HG03575 (cell line): ENCODE results near the gene RALGAPA2.
"Not testable (repeated sequence)": the region's sequence is repeated elsewhere in the genome, so short reads cannot be mapped to it uniquely, and the experiment has no call there.

Experiments used
- ATAC-seq: cut with Tn5 transposase; IDR thresholded peaks from one replicate; pipeline ENCODE4 v1.9.1; 2021; ENCODE audit not compliant: unreplicated experiment, insufficient number of reproducible peaks, low FRiP score; ENCODE audit errors: extremely low read depth

Gene RALGAPA2

GRCh38 chr20:20555838-20556237 lies 156.6 kb downstream of the RALGAPA2 start:
- no peak for ATAC-seq

GRCh38 chr20:20554951-20555350 lies 157.5 kb downstream of the RALGAPA2 start:
- ATAC-seq, result no peak

GRCh38 chr20:20553541-20553940 lies 158.9 kb downstream of the RALGAPA2 start:
- no peak for ATAC-seq

DNA sequence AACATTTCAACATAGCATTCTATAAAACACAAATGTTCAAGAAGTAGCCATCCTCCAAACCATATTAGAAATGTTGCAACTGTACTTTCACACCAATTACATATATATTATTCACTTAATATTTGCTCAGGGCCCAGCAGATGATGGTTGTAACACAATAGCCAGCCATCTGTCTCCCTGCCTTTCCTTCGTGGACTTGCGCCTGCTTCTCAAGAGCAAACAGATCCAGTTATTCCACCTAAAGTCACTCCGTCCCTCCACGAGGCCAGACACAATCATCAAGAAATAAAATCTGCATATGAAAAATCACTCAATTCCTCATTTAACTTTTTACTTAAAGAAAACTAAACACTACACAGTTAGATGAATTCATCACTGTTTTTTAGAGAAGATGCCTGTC lies 160.4 kb downstream of the RALGAPA2 start:
- ATAC-seq, result no peak

DNA sequence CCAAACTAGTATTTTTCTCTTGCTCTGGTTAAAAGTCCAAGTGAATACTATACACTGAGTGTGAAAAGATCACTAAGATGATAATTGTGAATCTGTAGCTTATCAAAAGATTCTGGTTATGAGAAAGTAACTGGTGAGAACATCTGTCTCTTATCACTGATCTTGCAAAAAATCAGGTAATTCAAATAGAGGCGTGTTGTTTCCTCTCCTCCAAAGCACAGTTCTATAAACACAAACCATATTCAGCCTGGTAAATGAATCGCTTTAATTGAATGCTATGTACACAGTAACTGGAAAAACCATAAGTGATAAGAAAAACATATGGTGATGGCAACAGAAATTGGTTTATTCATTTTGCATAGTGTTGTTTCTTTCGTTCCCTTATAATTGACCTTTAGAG lies 161.0 kb downstream of the RALGAPA2 start:
- ATAC-seq, result no peak

GRCh38 chr20:20549704-20550103 lies 162.7 kb downstream of the RALGAPA2 start:
- no peak for ATAC-seq

DNA sequence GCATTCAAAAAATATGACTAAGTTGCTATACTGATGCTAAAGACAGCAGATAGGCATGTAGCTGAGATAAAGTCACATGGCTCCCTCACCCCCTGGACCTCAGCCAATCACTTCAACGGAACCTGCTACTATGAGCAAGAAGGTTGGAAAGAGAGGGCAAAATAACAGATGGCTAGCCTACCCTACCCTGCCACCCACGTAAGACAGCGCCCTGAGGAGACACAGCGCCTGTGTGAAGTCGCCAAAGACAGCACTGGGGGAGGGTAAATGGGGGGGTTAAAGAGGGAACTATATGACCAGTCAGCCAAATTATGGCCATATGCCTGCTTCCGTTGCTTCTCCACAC lies 163.2 kb downstream of the RALGAPA2 start:
- no peak for ATAC-seq

- ATAC-seq, result no peak
Measured at GRCh38 chr20:20548527-20549266, 163.7 kb downstream of the RALGAPA2 start.

GRCh38 chr20:20547876-20548266 lies 164.6 kb downstream of the RALGAPA2 start:
- ATAC-seq, result no peak

DNA sequence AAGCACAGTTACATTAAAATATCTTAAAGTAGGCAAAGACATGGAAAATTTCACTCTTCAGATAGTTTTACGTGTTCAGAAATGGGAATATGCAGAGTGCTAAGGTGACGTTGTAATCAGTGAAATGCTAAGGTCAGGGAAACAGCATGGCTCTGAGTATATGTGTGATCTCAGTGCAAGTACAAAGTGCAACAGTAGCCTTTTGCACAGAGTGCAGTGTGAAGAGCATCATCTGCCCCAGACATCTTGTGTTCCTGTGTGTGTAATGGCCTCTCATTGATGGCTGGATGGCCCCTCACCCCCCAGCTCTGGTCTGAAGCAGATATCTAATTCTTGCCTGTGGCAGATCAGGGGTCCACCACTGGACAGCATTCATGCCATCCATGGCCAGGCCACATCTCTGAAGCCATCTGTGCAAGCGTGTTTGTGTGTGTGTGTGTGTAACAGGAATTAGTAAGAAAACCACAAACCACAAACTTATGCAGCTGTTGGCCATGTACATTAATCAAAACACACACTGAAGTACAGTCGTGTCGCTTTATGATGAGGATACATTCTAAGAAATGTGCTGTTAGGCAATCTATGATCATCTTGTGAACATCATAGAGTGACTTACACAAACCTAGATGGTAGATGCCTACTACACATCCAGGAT lies 165.1 kb downstream of the RALGAPA2 start:
- ATAC-seq, result no peak

DNA sequence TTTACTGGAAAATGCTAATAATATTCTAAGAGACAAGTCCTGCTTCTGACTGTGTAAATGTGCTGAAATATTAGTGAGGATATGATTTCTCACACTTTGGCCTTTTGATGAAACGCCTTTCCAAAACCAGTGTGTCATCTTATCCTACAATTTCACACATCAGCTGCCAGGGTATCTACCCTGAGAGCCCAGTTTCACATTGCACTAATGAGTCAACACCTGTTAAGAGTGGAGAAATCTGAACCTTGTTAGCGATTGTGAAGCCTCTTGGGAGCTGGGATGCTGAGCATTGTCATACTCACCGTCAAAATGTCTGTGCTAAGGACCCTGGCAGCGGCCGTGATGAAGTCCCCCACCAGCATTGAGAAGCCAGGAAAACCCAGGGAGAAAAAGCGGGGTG lies 166.0 kb downstream of the RALGAPA2 start:
- no peak for ATAC-seq

DNA sequence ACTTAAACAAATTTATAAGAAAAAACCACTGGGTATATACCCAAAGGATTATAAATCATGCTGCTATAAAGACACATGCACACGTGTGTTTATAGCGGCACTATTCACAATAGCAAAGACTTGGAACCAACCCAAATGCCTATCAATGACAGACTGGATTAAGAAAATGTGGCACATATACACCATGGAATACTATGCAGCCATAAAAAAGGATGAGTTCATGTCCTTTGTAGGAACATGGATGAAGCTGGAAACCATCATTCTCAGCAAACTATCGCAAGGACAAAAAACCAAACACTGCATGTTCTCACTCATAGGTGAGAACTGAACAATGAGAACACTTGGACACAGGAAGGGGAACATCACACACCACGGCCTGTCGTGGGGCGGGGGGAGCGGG lies 169.1 kb downstream of the RALGAPA2 start:
- not testable (repeated sequence) for ATAC-seq

GRCh38 chr20:20536240-20536933 lies 176.1 kb downstream of the RALGAPA2 start:
- no peak for ATAC-seq

GRCh38 chr20:20535051-20535450 lies 177.4 kb downstream of the RALGAPA2 start:
- no peak for ATAC-seq

DNA sequence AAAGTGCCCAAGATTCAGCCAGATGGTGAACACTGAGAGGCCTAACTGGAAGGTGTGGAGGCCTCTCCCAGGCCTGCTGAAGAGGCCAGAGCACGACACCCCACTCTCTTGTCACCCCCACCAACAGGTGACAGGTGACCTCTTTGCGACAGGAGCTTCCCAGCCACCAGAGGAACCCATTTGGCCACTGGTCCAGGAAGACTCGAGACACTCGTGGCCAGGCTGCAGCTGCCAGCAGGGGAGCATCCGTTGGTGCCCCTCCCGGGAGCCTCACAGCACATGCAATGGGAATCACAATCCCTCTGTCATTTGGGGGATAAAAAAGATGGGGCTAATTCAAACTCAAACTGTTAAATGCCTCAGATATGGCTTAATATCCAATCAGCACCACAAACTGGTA lies 181.2 kb downstream of the RALGAPA2 start:
- ATAC-seq, result no peak

GRCh38 chr20:20530428-20531151 lies 181.9 kb downstream of the RALGAPA2 start:
- ATAC-seq, result no peak

- ATAC-seq, result no peak
Measured at GRCh38 chr20:20529597-20529996, 182.8 kb downstream of the RALGAPA2 start.

DNA sequence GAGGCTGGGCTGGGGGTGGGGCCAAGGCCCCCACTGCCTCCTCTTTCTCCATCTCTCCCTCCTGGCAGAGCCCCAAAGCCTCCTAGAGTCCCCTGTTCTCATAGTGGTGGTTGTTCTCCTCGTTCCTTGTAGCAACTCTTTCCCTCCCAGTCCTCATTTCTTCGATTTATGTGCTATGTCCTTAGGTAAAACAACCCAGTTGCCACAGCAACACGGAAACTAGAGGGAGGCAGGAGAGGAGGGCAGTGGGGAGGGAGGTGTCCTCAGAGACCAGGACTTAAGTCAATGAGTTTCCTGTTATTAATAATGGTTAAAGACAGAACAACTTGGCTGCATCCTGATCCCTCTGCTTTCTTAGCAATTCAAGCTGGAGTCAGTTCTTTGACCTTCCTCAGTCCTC lies 183.6 kb downstream of the RALGAPA2 start:
- no peak for ATAC-seq

DNA sequence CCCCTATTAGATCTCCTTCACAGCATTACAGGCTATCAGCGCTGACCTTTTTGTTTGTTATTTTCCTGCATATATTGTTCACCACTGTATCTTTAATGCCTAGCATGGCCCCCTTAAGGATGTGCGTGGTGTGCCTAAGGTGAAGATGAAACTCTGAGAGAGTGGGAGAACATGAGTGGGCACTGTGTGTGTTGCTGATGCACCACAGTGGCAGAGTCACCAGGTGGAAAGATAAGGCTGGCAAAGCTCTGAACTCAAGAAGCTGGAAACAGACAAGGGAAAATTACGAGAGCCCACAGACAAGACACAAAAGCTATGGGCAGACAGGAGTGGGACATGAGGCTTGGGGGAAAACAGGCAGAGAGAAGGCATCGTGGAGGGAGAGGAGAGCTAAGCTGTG lies 184.8 kb downstream of the RALGAPA2 start:
- ATAC-seq, result no peak

DNA sequence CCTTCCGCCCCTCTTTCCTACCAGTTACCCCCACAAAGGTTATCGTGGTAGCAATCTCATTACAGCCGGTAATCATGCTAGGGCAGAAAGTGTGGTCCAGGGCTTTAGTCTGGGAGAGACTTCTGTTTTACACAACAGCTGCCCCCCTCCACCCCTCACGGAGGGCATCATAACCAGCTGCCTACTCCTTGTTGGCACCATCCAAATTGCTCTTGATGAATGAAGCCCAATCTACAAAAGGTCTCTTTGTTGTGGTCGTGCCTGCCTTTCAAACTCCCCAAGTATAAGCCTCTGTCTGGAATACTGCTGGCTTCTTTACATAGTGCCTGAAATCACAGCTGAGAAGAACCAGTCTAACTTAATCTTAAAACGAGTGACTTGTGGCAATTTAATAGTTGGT lies 186.7 kb downstream of the RALGAPA2 start:
- no peak for ATAC-seq
